22Rv1 (cell line): ENCODE measurements around the gene ANK2.
"Not testable (repeated sequence)": the region's sequence is repeated elsewhere in the genome, so short reads cannot be mapped to it uniquely, and the experiment has no call there.

Experiments
- H3K27ac ChIP-seq: fragments of 450-650 bp; 2 replicates; pipeline ENCODE4 v1.5.1; 2017
- ZFX ChIP-seq: fragments of 450-650 bp; IDR thresholded peaks from 2 replicates; pipeline ENCODE4 v1.6.1; 2017; ENCODE audit warnings: antibody characterized with exemption, borderline replicate concordance
- TF ChIP-seq, protein P1 (sequence below): fragments of 450-650 bp; IDR thresholded peaks from 2 replicates; pipeline ENCODE4 v1.5.1; 2017; ENCODE audit warnings: mild to moderate bottlenecking

Gene ANK2

GRCh38 chr4:113173126-113173792, 123.8 kb downstream of the ANK2 start:
- TF ChIP-seq ZFX: no peak
- TF ChIP-seq, protein P1, sequence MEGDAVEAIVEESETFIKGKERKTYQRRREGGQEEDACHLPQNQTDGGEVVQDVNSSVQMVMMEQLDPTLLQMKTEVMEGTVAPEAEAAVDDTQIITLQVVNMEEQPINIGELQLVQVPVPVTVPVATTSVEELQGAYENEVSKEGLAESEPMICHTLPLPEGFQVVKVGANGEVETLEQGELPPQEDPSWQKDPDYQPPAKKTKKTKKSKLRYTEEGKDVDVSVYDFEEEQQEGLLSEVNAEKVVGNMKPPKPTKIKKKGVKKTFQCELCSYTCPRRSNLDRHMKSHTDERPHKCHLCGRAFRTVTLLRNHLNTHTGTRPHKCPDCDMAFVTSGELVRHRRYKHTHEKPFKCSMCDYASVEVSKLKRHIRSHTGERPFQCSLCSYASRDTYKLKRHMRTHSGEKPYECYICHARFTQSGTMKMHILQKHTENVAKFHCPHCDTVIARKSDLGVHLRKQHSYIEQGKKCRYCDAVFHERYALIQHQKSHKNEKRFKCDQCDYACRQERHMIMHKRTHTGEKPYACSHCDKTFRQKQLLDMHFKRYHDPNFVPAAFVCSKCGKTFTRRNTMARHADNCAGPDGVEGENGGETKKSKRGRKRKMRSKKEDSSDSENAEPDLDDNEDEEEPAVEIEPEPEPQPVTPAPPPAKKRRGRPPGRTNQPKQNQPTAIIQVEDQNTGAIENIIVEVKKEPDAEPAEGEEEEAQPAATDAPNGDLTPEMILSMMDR: no peak
- no peak overlapping the region for H3K27ac ChIP-seq

- TF ChIP-seq, protein P1: no peak
- TF ChIP-seq ZFX: no peak
- H3K27ac ChIP-seq: no peak overlapping the region
Measured at GRCh38 chr4:113173793-113174264, 124.4 kb downstream of the ANK2 start.

GRCh38 chr4:113179091-113179490, 129.6 kb downstream of the ANK2 start:
- TF ChIP-seq ZFX: no peak
- TF ChIP-seq, protein P1: no peak

DNA sequence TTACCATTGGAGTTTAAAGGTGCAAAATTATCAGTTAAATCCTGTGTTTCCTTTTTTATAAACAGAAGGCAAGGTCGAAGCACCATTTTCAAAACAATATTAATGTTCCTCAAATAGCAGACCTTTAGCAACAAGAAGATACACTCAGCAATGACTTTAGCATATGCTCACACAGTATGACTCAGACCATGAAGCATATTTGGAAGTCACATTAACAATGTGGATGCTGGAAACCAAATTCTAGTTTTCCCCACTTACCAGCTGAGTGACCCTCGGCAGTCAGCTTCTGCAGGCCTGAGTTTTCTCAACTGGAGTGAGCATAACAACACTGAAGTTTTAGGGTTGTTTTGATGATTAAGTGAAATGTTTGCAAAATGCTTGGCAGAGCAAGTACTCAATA, 130.5 kb downstream of the ANK2 start:
- TF ChIP-seq, protein P1: no peak
- no peak for TF ChIP-seq ZFX
- no peak overlapping the region for H3K27ac ChIP-seq

More at GRCh38 chr4:113179091-113179490, 129.6 kb downstream of the ANK2 start:
- no peak overlapping the region for H3K27ac ChIP-seq

- no peak overlapping the region for H3K27ac ChIP-seq
- TF ChIP-seq, protein P1: no peak
- TF ChIP-seq ZFX: no peak
Measured at GRCh38 chr4:113181289-113182007, 132.0 kb downstream of the ANK2 start.

- TF ChIP-seq, protein P1: no peak
- no peak for TF ChIP-seq ZFX
- H3K27ac ChIP-seq: no peak overlapping the region
Measured at GRCh38 chr4:113183032-113183605, 133.7 kb downstream of the ANK2 start.

DNA sequence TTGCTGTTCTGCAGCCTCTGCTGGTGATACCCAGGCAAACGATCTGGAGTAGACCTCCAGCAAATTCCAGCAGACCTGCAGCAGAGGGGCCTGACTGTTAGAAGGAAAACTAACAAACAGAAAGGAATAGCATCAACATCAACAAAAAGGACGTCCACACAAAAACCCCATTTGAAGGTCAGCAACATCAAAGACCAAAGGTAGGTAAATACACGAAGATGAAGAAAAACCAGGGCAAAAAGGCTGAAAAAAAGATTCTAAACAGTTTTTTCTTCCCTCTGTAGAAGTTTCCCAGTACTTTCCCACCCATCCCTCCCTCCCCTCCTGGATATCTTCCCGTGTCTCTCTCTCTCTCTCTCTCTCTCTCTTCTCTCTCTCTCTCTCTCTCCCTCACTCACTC, 136.8 kb downstream of the ANK2 start:
- not testable (repeated sequence) for H3K27ac ChIP-seq
